Measurements from ENCODE around the gene CNTNAP2. TPM values are rescaled to one million over a fixed set of nuclear protein-coding genes. Genes with fewer than 3 reads are reported as not detected.
A peak's percentile ranks its signal among the peaks of the same experiment; 100 is the strongest.

CNTNAP2 gene
- total RNA-seq, 1 donor from 2014 or later: 0.49 TPM

DNA sequence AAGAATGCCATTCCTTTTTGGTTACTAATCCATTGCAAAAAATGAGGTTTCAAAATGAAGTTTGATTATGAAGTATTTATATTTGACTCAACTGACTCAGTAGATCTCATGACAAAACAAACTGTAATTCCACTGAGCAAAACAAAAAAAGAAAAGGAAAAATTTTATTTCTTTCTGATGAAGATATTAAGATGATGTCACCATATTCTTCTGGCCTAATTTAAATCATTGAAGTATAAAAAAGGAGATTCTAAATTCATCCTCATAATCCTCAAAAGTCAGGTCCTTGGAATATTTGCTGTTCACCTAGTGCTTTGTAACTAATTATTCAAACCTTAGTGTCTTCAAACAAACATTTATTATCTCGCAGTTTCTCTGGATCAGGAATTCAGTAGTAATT is 1183.7 kb downstream of the CNTNAP2 start:
- intact Hi-C loops (cut with DNase I): no loop called here
- no peak for ATAC-seq
- DNase-seq (ENCODE audit: low spot score): no peak

GRCh38 chr7:147304376-147304775 is 1187.8 kb downstream of the CNTNAP2 start:
- ATAC-seq: no peak
- intact Hi-C loops (cut with DNase I): no loop called here

DNA sequence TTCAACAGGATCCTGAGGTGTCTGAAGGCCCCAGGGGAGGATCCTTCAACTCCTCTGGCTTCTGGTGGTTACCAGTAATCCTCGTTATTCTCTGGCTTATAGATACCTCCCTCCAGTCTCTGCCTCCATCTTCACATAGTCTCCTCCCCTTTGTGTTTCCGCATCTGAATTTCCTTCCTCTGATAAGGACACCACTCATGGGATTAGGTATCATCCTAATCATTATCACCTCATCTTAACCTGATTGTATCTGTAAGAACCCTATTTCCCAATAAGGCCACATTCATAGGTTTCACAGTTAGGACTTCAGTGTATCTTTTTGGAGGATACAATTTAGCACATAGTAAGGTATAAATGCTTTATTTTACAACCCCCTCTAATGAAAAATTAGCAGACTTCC is 1189.2 kb downstream of the CNTNAP2 start:
- intact Hi-C loops (cut with DNase I): no loop called here
- ATAC-seq (no peak), DNase-seq (ENCODE audit: low spot score) (no peak)

More at GRCh38 chr7:147304376-147304775, 1187.8 kb downstream of the CNTNAP2 start:
- no peak for DNase-seq (ENCODE audit: low spot score)

DNA sequence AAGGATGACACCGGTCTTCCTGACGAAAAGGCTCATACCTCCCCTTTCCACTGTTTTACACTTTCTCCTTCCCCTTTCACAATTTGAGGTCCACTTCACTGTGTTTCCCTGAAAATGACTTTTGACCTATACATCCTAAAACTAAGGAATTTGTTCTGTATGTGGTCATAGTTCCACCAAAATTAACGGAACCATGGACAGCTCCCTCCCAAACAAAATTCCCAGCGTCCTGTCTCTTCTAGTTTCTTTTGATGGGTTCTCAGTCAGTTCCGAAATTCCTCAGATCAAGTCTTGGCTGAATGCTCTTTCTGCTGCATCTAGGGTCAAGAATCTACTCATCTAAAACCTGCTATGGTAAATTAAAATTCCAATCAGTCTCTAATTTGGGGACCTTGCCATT is 1191.9 kb downstream of the CNTNAP2 start:
- no peak for ATAC-seq
- no peak for DNase-seq (ENCODE audit: low spot score)
- intact Hi-C loops (cut with DNase I): no loop called here

GRCh38 chr7:147311336-147311735 is 1194.7 kb downstream of the CNTNAP2 start:
- ATAC-seq: no peak
- intact Hi-C loops (cut with DNase I): no loop called here
- DNase-seq (ENCODE audit: low spot score): no peak

DNA sequence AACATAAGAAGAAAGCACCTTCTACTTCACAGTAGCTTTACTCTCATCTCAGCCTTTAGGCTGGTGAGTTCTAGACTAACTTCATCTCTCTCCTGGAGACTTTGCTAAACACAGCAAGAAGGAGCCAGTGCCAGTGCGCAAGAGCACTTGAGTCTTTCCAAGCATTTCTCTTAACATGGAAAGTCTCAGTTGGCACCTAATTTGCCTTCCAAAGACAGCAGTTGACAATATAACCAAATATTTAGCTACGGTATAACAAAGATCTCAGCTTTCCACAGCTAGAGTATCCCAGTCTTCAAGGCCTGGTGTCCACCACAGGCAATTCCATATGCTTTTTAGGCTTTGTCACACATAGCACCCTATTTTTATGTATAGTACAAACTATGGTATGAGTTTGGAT is 1204.9 kb downstream of the CNTNAP2 start:
- ATAC-seq (no peak), DNase-seq (ENCODE audit: low spot score) (no peak)
- intact Hi-C loops (cut with DNase I): no loop called here

GRCh38 chr7:147332988-147333387 is 1216.4 kb downstream of the CNTNAP2 start:
- intact Hi-C loops (cut with DNase I): no loop called here
- peak; percentile 57 for ATAC-seq
- no peak for DNase-seq (ENCODE audit: low spot score)

DNA sequence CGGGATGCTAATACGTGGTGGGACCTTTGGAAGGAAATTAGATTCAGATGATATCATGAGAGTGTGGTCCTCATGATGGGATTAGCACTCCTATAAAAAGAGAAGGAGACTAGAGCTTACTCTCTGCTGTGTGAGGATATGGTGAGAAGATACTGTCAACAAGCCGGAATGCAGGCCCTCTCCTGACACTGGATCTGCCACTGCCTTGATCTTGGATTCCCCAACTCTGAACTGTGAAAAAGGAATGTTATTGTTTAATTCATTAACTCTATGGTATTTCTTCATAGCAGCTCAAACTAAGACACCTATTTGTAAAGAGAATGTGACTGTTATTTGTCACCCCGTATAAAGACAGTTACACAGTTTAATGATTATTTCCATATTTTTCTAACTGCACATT is 1246.5 kb downstream of the CNTNAP2 start:
- no peak for ATAC-seq
- DNase-seq (ENCODE audit: low spot score): no peak
- intact Hi-C loops (cut with DNase I): no loop called here

- no peak for ATAC-seq
- DNase-seq (ENCODE audit: low spot score): no peak
- intact Hi-C loops (cut with DNase I): no loop called here
Measured at GRCh38 chr7:147376192-147376591, 1259.6 kb downstream of the CNTNAP2 start.

DNA sequence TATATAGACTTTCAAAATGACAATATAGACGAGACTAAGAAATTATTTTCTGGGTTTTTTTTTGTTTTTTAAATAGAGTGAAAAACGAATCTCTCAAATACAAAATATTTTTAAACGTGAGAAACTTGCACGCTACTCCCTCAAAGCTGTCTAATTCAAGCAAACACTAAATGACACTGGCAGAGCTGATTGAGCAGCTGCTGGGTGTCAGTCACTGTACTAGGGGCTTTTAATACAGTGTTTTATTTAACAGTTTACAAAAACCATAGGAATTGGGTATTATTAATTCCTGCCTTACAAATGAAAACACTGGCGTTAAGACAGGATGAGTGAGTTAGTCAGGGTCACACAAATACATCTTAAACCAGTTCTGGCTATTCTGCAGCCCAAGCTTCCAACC is 1264.3 kb downstream of the CNTNAP2 start:
- ATAC-seq (no peak), DNase-seq (ENCODE audit: low spot score) (no peak)
- intact Hi-C loops (cut with DNase I): no loop called here

- no peak for DNase-seq (ENCODE audit: low spot score)
- ATAC-seq: no peak
- intact Hi-C loops (cut with DNase I): no loop called here
Measured at GRCh38 chr7:147394329-147394728, 1277.7 kb downstream of the CNTNAP2 start.

- DNase-seq (ENCODE audit: low spot score) (no peak), ATAC-seq (peak; percentile 95)
- intact Hi-C loops (cut with DNase I): no loop called here
Measured at GRCh38 chr7:147400221-147400689, 1283.7 kb downstream of the CNTNAP2 start.

DNA sequence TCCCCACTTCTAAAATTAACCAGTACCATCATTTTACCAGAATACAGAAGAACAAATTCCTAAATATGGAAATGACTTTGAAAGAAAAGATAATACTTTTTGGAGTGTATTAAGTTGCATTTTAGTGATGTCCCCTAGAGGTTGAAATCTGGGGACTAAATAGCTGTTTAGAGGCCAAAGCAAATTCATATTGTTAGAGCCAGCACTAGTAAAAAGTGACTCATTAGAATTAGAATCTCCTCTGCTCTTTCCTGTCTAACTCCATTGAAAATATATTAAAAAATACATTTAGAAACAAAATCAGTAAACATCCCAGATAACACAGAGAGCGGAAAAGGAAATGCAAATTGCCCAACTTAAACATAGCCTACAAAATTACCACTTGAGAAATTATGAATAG is 1284.3 kb downstream of the CNTNAP2 start:
- no peak for ATAC-seq
- DNase-seq (ENCODE audit: low spot score): no peak
- intact Hi-C loops (cut with DNase I): no loop called here

- DNase-seq (ENCODE audit: low spot score) (no peak), ATAC-seq (no peak)
- intact Hi-C loops (cut with DNase I): no loop called here
Measured at GRCh38 chr7:147405621-147406020, 1289.0 kb downstream of the CNTNAP2 start.

DNA sequence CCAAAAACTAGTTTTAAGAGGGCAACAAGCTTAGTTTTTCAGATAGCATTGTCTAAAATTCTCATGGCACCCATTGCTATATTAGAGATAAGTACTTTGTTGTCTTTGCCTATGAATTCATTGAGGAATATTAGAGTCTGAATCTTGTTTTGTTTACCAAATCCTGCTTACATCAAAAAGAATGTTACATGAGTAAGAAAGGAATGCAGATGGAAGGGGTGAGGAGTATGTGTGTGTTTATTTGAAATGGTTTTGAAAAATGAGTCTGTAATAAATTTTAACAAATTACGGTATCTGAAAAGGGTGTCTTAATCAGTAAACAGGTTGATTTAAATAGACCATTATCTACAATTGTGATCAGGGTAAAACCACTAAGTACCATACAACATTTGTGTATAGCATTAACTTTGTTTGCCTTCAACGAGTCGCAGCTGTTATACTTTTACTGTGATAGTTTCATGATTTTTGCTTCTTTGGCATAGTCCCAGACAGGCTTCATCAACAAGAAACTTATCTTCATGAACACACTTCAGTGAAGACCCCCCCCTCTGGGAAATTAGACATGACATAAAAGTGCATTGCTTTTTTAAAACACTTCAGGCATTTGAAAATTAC is 1290.0 kb downstream of the CNTNAP2 start:
- DNase-seq (ENCODE audit: low spot score): no peak
- intact Hi-C loops (cut with DNase I): no loop called here
- no peak for ATAC-seq

DNA sequence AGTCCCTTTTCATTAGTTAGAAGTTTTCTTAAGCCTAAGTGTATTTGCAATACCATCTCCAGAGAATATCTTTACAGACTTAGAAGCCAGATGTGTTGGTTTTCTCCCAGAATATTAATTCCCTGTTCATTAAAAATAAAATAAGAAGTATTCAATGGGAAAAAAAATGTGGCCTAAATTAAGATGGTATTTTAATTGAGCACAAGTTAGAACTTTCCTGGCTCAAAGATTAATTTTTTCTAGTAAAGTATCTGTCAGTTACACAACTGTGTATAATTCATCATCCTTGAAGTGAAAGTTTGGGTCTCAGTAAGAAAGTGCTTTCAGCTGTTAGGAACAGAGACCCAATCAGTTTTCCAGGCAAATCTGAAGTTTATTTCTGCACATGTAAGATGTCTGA is 1294.5 kb downstream of the CNTNAP2 start:
- intact Hi-C loops (cut with DNase I): no loop called here
- ATAC-seq (peak; percentile 76), DNase-seq (ENCODE audit: low spot score) (no peak)

- intact Hi-C loops (cut with DNase I): no loop called here
- DNase-seq (ENCODE audit: low spot score) (no peak), ATAC-seq (no peak)
Measured at GRCh38 chr7:147412109-147412508, 1295.5 kb downstream of the CNTNAP2 start.

DNA sequence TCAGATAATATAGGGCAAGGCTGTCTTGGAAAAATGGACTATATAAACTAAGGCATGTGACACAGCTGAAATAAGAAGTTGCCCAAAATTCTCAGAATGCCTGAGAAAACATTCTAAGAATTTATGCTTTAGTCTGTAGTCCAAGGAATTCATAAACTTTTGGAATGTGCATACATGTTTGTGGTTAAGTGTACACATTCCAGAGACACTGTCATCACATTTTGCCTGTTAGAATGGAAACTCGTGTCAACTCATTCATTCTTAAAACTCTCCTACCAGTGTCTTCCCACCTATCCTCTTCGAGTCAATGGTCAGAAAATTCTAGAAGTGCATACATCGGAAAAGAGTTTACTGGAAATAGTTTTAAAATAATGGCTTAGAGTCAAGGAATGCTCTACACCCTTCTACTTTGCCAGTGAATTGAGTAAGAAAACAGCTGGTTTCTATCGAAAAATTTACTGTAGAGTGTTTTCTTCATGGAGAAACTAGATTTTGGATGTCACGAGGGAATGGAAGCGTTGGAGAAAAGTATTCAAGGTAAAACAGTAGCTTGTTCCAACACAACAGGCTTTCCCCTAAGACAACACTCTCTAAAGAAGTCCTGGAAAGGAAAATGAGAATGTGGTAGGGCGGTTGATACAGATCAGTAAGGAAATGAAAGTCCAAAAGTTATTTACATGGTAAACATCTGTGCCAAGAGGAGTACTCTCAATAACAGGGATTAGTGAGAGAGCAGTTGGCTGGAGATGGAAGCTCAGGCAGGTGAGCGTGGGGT is 1296.4 kb downstream of the CNTNAP2 start:
- intact Hi-C loops (cut with DNase I): no loop called here
- ATAC-seq (no peak), DNase-seq (ENCODE audit: low spot score) (no peak)

DNA sequence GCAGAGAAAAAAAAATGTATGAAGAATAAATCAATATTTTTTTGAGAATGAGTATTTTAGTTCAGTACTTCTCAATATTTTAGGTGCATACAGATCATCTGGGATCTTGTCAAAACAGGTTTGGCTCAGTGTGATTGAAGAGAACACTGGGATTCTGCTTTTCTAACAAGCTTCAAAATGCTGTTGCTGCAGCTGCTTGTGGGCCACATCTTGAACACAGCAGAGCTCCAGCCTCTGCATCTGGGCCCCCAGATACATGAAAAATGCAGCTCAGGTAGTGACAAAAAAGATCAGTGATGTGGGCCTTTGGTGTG is 1296.9 kb downstream of the CNTNAP2 start:
- intact Hi-C loops (cut with DNase I): no loop called here
- DNase-seq (ENCODE audit: low spot score) (no peak), ATAC-seq (no peak)

DNA sequence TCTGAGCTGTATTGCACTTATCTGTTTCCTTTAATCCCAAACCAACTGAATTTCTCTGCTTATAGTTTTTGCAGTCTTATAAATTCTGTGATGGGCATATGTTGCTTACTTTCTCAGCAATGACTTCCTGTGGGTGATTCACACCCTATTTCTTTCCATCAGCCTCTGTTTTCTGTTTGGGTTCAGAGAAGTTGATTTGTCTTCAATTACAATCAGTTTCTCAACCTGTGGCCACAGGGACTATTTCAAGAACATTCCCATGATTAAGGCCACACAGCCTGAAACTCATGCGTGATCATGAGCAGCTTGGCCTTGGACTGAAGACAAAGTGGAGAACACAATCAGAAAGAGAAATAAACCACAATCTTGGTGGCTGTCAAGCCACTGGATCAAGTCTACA is 1299.4 kb downstream of the CNTNAP2 start:
- DNase-seq (ENCODE audit: low spot score): no peak
- ATAC-seq: no peak
- intact Hi-C loops (cut with DNase I): no loop called here

DNA sequence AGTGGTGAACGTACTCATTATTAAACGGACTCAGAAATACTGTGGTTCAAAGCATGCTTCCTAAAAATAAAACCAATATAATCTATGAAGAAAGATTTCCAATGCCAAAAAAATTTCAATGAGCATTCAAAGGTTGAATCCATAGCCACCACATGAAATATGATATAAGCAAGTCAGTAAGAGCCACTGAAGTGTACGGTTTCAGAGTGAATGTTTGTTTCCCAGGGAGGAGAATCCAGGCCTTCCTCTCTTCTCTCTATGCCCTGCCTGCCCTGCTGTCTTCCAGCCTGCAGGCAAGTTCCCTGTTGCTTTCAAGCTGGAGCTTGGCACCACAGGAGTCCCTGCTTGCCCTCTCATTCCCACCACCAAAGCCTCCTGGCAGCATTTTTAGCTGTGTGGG is 1302.4 kb downstream of the CNTNAP2 start:
- DNase-seq (ENCODE audit: low spot score) (no peak), ATAC-seq (no peak)
- intact Hi-C loops (cut with DNase I): no loop called here

Measured in sciatic nerve (tissue), 2 donors.